Left ventricle myocardium inferior (tissue), 1 donor: Measurements from ENCODE around the gene NOTUM. TPM values are rescaled to one million over a fixed set of nuclear protein-coding genes. Genes with fewer than 3 reads are reported as not detected.

ENCODE experiments used
- DNase-seq: peaks from one replicate; pipeline ENCODE4 v3.0.0-alpha.2; 2020
- H3K27ac ChIP-seq: fragments of 200-600 bp; replicated peaks from 2 replicates; pipeline ENCODE4 v1.8.0; 2021
- H3K27me3 ChIP-seq: fragments of 200-600 bp; 2 replicates; pipeline ENCODE4 v1.8.0; 2021; ENCODE audit warnings: low read depth
- H3K36me3 ChIP-seq: fragments of 200-600 bp; 2 replicates; pipeline ENCODE4 v1.8.0; 2021
- H3K4me1 ChIP-seq: fragments of 200-600 bp; 2 replicates; pipeline ENCODE4 v1.8.0; 2021
- H3K4me3 ChIP-seq: fragments of 200-600 bp; 2 replicates; pipeline ENCODE4 v1.8.0; 2021; ENCODE audit warnings: mild to moderate bottlenecking, moderate library complexity
- H3K9me3 ChIP-seq: fragments of 200-600 bp; replicated peaks from 2 replicates; pipeline ENCODE4 v1.8.0; 2021
- CTCF ChIP-seq: fragments of 200-600 bp; IDR thresholded peaks from 2 replicates; pipeline ENCODE4 v1.8.0; 2021; ENCODE audit warnings: antibody characterized with exemption, mild to moderate bottlenecking, borderline replicate concordance
- intact Hi-C: fragments of 100-400 bp; cut with micrococcal nuclease; formaldehyde crosslinking; loops from one replicate; pipeline ENCODE4 v1.11.0; 2022
- total RNA-seq: library from RNA; stranded (reverse); fragmentation: NEBNext Ultra II Directional; extraction: Animal tissue kit (Norgen Biotek cat#: 25700); gene quantifications from one replicate; pipeline ENCODE4 v1.2.1, GENCODE V29; 2021
- donor health status: DM: no; HTN: yes; CAD: no; lungs with severe emphysema.

The NOTUM gene
- total RNA-seq, 1 donor from 2014 or later: not detected

DNA sequence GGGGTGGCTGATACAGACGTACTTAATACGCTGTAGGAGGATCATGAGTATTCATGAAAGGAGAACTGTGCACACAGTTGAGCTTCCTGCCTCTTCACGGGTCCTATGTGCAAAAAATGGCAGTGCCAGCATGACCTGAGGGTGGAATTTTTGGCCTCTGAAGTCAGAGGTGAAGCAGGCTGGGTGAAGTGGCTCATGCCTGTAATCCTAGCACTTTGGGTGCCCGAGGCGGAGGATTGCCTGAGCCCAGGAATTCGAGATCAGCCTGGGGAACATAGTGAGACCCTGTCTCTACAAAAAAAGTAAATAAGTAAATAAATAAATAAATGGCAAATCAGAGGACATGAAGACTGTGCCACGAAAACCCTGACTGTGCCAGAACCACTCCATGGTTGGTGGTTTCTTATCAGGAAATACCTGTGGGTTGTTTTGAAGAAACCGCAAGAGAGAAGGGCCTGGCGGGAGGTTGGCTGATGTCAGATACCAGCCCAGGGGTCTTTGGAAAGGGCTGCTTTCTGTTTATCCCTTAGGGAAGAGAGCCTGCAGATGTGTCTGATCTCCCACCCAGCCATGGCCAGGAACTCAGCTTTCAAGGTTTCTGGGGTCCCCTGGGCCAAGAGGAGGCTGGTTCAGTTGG, 19.8 kb upstream of the NOTUM start:
- Histone ChIP-seq H3K36me3 (peaks cover 37% of the 10 kb centered on the region), H3K9me3 (no peaks in the 10 kb centered on the region), H3K27ac (no peak overlapping the region), H3K4me3 (no peak overlapping the region), H3K27me3 (no peaks in the 10 kb centered on the region), H3K4me1 (peaks cover 25% of the 10 kb centered on the region)
- no peak for DNase-seq
- intact Hi-C loops: no loop called here
- TF ChIP-seq CTCF: no peak

GRCh38 chr17:81980122-81980521, 19.1 kb upstream of the NOTUM start:
- no peak for TF ChIP-seq CTCF
- intact Hi-C loops: no loop called here
- Histone ChIP-seq H3K36me3 (peaks cover 30% of the 10 kb centered on the region), H3K4me1 (peaks cover 25% of the 10 kb centered on the region), H3K27me3 (no peaks in the 10 kb centered on the region), H3K9me3 (no peaks in the 10 kb centered on the region), H3K4me3 (no peak overlapping the region), H3K27ac (no peak overlapping the region)
- no peak for DNase-seq

- TF ChIP-seq CTCF: no peak
- DNase-seq: no peak
- Histone ChIP-seq H3K36me3 (peaks cover 20% of the 10 kb centered on the region), H3K9me3 (peaks cover 2% of the 10 kb centered on the region), H3K27ac (peak overlapping the region; percentile 90), H3K4me1 (peaks cover 25% of the 10 kb centered on the region), H3K4me3 (peak overlapping the region; percentile 91), H3K27me3 (no peaks in the 10 kb centered on the region)
- intact Hi-C loops: no loop called here
Measured at GRCh38 chr17:81978524-81979298, 17.7 kb upstream of the NOTUM start.

DNA sequence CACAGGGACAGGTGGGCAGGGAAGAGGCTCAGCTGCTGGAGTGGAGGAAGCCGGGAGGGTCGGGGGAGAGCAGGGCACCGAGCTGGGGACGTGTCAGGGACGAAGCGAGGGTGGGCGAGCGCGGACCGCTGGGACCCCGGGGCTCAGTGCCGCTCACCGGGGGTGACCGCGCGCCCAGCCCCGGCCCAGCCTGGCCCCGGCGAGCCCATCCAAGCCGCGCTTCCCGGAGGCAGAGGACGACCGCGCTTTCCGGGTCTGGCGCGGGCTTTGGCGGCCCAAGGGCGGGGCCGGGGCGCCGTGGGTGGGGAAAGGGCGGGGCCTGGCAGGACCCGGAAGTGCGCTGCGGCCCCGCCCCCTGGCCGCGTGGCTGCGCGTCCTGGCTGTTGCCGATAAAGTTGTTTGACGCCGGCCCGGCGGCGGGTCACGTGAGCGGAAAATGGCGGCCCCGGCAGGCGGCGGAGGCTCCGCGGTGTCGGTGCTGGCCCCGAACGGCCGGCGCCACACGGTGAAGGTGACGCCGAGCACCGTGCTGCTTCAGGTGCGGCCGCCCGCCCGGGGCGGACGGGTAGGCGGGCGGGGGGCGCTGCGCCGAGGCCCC, 16.3 kb upstream of the NOTUM start, which contains the start of gene ASPSCR1:
TSS of gene ASPSCR1 (plus strand) at position 419 of the 598 bp plus-strand sequence. CDS start at position 437, 18 bp downstream.
- peaks cover 25% of the 10 kb centered on the region for H3K4me1 ChIP-seq
- H3K27ac ChIP-seq: peak within 1 kb of the TSS; percentile 90
- H3K9me3 ChIP-seq: peaks cover 9% of the 10 kb centered on the region
- DNase-seq: peak; percentile 91
- H3K36me3 ChIP-seq: peaks cover 18% of the 10 kb centered on the region
- TF ChIP-seq CTCF: no peak
- H3K27me3 ChIP-seq: peaks cover 3% of the 10 kb centered on the region
- peak within 1 kb of the TSS; percentile 91 for H3K4me3 ChIP-seq
- intact Hi-C loops: no loop called here

- Histone ChIP-seq H3K9me3 (peaks cover 9% of the 10 kb centered on the region), H3K27ac (peak overlapping the region; percentile 90), H3K27me3 (peaks cover 10% of the 10 kb centered on the region), H3K4me3 (peak overlapping the region; percentile 91), H3K4me1 (peaks cover 25% of the 10 kb centered on the region), H3K36me3 (peaks cover 13% of the 10 kb centered on the region)
- TF ChIP-seq CTCF: no peak
- DNase-seq: no peak
- intact Hi-C loops: no loop called here
Measured at GRCh38 chr17:81976332-81977210, 15.6 kb upstream of the NOTUM start.
